ENCODE data around the gene GABBR2. TPM values are rescaled to one million over a fixed set of nuclear protein-coding genes. Genes with fewer than 3 reads are reported as not detected.

GABBR2 gene
- 2.1 and 2.3 TPM in 2 replicates for total RNA-seq

DNA sequence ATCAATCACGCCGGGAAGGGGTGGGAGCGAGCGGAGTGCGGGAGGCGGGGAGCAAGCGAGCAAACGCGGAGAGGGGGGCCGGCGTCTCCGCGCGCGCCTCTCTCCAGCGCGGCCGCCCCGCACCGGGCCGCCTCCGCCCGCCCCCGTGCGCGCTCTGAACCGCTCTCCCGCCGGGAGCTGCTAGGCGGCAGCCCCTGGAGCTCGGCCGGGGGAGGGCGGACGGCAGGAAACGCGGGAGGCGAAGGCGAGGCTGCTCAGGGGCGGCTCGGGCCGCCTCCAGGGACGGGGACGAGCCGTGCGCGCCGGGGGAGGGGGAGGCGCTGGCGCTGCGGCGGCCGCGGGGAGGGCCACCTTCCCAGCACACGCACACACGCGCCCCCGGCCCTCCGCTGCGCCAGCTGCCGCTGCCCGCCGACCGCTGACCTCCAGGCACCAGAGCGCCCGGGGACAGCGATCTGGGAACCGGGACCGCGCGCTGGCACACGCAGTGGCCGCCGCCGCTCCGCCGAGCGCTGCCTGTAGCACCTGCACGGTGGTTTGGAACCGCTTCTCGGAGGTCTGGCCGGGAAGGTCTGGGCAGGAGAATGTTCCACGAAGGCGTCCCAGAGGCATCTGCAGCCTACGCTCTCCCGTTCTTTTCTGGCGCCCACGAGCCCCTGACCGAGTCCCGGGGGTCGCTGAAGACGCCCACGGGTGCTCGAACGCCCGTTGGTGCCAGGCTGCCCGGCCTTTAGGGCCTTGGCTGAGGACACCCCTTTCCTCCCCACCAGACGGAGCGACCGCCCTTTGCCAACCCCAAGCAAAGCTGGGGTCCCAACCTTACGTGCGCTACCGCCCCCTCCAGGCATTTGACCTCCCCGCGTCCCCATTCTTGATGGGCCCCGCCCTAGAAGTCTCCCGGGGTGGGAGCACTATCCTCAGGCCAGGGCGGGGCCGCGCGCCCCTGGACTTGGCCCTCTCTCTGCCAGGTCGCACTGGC lies at the start of gene GABBR2:
Gene GABBR2, minus strand, starts transcription at position 3 of the 979 bp plus-strand sequence. CDS start 198 bp downstream, outside the sequence.

DNA sequence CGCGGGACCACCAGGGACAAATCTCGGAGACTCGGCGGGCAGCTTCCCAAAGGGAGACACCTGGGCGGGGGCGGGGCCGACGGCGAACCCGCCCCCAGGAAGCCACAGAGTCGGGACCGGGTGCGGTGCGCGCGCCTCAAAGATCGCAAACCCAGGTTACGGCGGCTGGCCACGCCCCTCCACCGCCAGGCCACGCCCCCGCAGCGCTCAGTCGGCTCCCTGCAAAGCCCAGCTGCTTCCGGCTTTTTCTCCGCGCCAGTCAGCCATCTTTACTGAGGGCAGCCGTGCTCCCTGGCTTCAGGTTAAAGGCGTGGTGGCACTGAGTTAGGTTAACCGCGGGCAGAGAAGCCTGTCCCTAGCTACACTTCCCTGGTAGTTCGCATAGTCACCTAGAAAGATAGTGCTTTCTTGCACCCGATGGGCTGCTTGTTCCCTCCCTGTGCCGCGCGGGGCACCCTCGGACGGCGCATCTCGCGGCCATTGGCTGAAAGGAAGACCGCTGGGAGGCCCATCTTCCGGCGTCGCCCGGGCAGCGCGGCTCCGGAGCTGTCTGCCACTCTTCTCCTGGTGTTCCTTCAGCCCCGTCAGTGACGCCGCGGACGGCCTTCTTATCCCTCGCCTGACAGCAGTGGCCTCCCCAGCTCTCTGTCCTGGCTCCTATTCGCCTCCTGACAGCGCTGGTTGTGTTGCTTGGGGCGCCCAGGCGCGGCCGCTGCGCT lies 453.0 kb downstream of the GABBR2 start, which contains the start of gene TBC1D2:
Gene TBC1D2, minus strand, starts transcription at position 72 of the 719 bp plus-strand sequence. CDS start 108 bp downstream, outside the sequence.

Other genes starting within 250 kb of the GABBR2 start
- gene ANKS6, start 87.6 kb upstream of the GABBR2 start, total RNA-seq, result 13.3 and 22.5 TPM in 2 replicates
- 15.6 and 16.4 TPM in 2 replicates for gene GALNT12, start 98.7 kb upstream of the GABBR2 start, total RNA-seq
- 9.6 and 10.0 TPM in 2 replicates for gene COL15A1, start 235.0 kb upstream of the GABBR2 start, total RNA-seq

All from mammary microvascular endothelial cell (primary cell).